HL-60/S4 treated with phorbol 12-myristate 13-acetate at 8.2 ng/mL for 4 days and 3 days (cell line): Measurements from ENCODE around the gene ZNF445.
"Not testable (repeated sequence)": the region's sequence is repeated elsewhere in the genome, so short reads cannot be mapped to it uniquely, and the experiment has no call there.

Experiments used
- in situ Hi-C: fragments of 300-500 bp; cut with MboI; formaldehyde crosslinking; loops from 2 replicates; pipeline ENCODE4 v1.15.0; 2022; ENCODE audit warnings: low sequenced_read_pairs

The ZNF445 gene

GRCh38 chr3:44437800-44438199 is 39.7 kb downstream of the ZNF445 start:
- in situ Hi-C loops, result no loop called here

- in situ Hi-C loops, result no loop called here
Observed at GRCh38 chr3:44436181-44436580, 41.3 kb downstream of the ZNF445 start.

- in situ Hi-C loops, result no loop called here
Observed at GRCh38 chr3:44434834-44435510, 42.5 kb downstream of the ZNF445 start.

- in situ Hi-C loops, result no loop called here
Observed at GRCh38 chr3:44430466-44430865, 47.0 kb downstream of the ZNF445 start.

- in situ Hi-C loops, result no loop called here
Observed at GRCh38 chr3:44429459-44429858, 48.0 kb downstream of the ZNF445 start.

GRCh38 chr3:44428910-44429309 is 48.6 kb downstream of the ZNF445 start:
- in situ Hi-C loops, result no loop called here

- in situ Hi-C loops, result no loop called here
Observed at GRCh38 chr3:44427683-44428082, 49.8 kb downstream of the ZNF445 start.

- in situ Hi-C loops, result no loop called here
Observed at GRCh38 chr3:44424758-44425157, 52.7 kb downstream of the ZNF445 start.

- in situ Hi-C loops, result no loop called here
Observed at GRCh38 chr3:44421280-44421679, 56.2 kb downstream of the ZNF445 start.

- in situ Hi-C loops, result no loop called here
Observed at GRCh38 chr3:44420676-44421075, 56.8 kb downstream of the ZNF445 start.

- in situ Hi-C loops, result no loop called here
Observed at GRCh38 chr3:44419923-44420650, 57.4 kb downstream of the ZNF445 start.

- in situ Hi-C loops, result no loop called here
Observed at GRCh38 chr3:44419116-44419922, 58.2 kb downstream of the ZNF445 start.

- in situ Hi-C loops, result no loop called here
Observed at GRCh38 chr3:44418549-44418948, 58.9 kb downstream of the ZNF445 start.

GRCh38 chr3:44418118-44418517 is 59.4 kb downstream of the ZNF445 start:
- in situ Hi-C loops, result not testable (repeated sequence)

- in situ Hi-C loops, result no loop called here
Observed at GRCh38 chr3:44416031-44417030, 61.1 kb downstream of the ZNF445 start.

GRCh38 chr3:44415421-44415820 is 62.0 kb downstream of the ZNF445 start:
- in situ Hi-C loops, result no loop called here

- in situ Hi-C loops, result no loop called here
Observed at GRCh38 chr3:44414517-44415090, 62.9 kb downstream of the ZNF445 start.

GRCh38 chr3:44412365-44412764 is 65.1 kb downstream of the ZNF445 start:
- in situ Hi-C loops, result no loop called here

- in situ Hi-C loops, result no loop called here
Observed at GRCh38 chr3:44411031-44411645, 66.3 kb downstream of the ZNF445 start.
